NCI-H2227 (cell line): ENCODE data around the gene MSI2.

Experiments
- DNase-seq: peaks from one replicate; lab custom pipeline; 2025; ENCODE audit not compliant: unreplicated experiment; lab: John Stamatoyannopoulos, UW

The MSI2 gene

GRCh38 chr17:57718878-57719277 lies 462.6 kb downstream of the MSI2 start:
- DNase-seq = no peak

- no peak for DNase-seq
Observed at GRCh38 chr17:57720386-57721035, 464.2 kb downstream of the MSI2 start.

GRCh38 chr17:57721967-57722703 lies 465.8 kb downstream of the MSI2 start:
- DNase-seq = no peak

GRCh38 chr17:57722704-57723043 lies 466.4 kb downstream of the MSI2 start:
- DNase-seq = no peak

GRCh38 chr17:57723427-57724025 lies 467.2 kb downstream of the MSI2 start:
- no peak for DNase-seq

- DNase-seq = peak; percentile 70
Observed at GRCh38 chr17:57724026-57724728, 467.9 kb downstream of the MSI2 start.

- DNase-seq = no peak
Observed at GRCh38 chr17:57724729-57725125, 468.4 kb downstream of the MSI2 start.

- no peak for DNase-seq
Observed at GRCh38 chr17:57726213-57726790, 470.0 kb downstream of the MSI2 start.

- DNase-seq = no peak
Observed at GRCh38 chr17:57726838-57727237, 470.5 kb downstream of the MSI2 start.

GRCh38 chr17:57727630-57728175 lies 471.4 kb downstream of the MSI2 start:
- no peak for DNase-seq

- no peak for DNase-seq
Observed at GRCh38 chr17:57730026-57730701, 473.8 kb downstream of the MSI2 start.

GRCh38 chr17:57732062-57732461 lies 475.7 kb downstream of the MSI2 start:
- no peak for DNase-seq

GRCh38 chr17:57733085-57733484 lies 476.8 kb downstream of the MSI2 start:
- no peak for DNase-seq
